CD4-positive, alpha-beta T cell (primary cell): Measurements from ENCODE around the gene ST3GAL3. TPM values are rescaled to one million over a fixed set of nuclear protein-coding genes. Genes with fewer than 3 reads are reported as not detected.

Experiments
- ATAC-seq: fragments of 200-7000 bp; cut with Tn5 transposase; one replicate; pipeline ENCODE4 v1.10.0; 2022; ENCODE audit warnings: mild to moderate bottlenecking; ENCODE audit not compliant: poor library complexity
- CTCF ChIA-PET: fragments of 350-600 bp; sonication (Branson Sonifier 250); formaldehyde crosslinking; loops from one replicate; lab custom pipeline; 2021; ENCODE audit warnings: antibody characterized with exemption, inconsistent platforms; lab: Charles Lee
- POLR2A ChIA-PET: fragments of 350-600 bp; sonication (Branson Sonifier 250); formaldehyde crosslinking; loops from one replicate; lab custom pipeline; 2021; ENCODE audit warnings: antibody characterized with exemption, inconsistent platforms; lab: Charles Lee
- DNase-seq, 14 experiments: peaks; one replicate each; pipeline ENCODE4 v3.0.0-alpha.2; 2013 to 2020; ENCODE audit warnings: mixed read lengths in 2 of 14
- H3K27ac ChIP-seq, 2 donors: one replicate each; pipeline versions ENCODE4 v1.5.1 to v1.7.0; 2013; ENCODE audit warnings: low read length in 2 of 2, low read depth in 1 of 2, mild to moderate bottlenecking in 1 of 2
- H3K27me3 ChIP-seq, 2 experiments: 1 replicate in 1 of 2; 2 replicates in 1 of 2; pipeline versions ENCODE4 v1.6.1 to v1.7.0; 2013; ENCODE audit warnings: low read length in 2 of 2, control low read depth in 1 of 2, mild to moderate bottlenecking in 1 of 2, moderate library complexity in 1 of 2; ENCODE audit not compliant: insufficient read depth in 2 of 2, control insufficient read depth in 1 of 2
- H3K36me3 ChIP-seq: one replicate; pipeline ENCODE4 v1.6.1; 2013; ENCODE audit warnings: low read length, control low read depth; ENCODE audit not compliant: insufficient read depth
- H3K4me1 ChIP-seq: one replicate; pipeline ENCODE4 v1.6.1; 2013; ENCODE audit warnings: low read length, control low read depth; ENCODE audit not compliant: insufficient read depth
- H3K4me3 ChIP-seq: one replicate; pipeline ENCODE4 v1.5.1; 2013; ENCODE audit warnings: mild to moderate bottlenecking, low read length, moderate library complexity
- H3K9me3 ChIP-seq, 2 experiments: 1 replicate in 1 of 2; 2 replicates in 1 of 2; pipeline versions ENCODE4 v1.6.1 to v1.7.0; 2013; ENCODE audit warnings: low read length in 2 of 2, mild to moderate bottlenecking in 2 of 2, control low read depth in 1 of 2, moderate library complexity in 1 of 2; ENCODE audit not compliant: control insufficient read depth in 1 of 2, insufficient read depth in 1 of 2
- H3K27ac Mint-ChIP-seq: one replicate; pipeline ENCODE4 v1.8.0; 2020; ENCODE audit warnings: mixed read lengths
- H3K27me3 Mint-ChIP-seq: one replicate; pipeline ENCODE4 v1.8.0; 2021; ENCODE audit warnings: mixed read lengths
- H3K36me3 Mint-ChIP-seq: one replicate; pipeline ENCODE4 v1.8.0; 2021; ENCODE audit warnings: low read depth, mixed read lengths
- H3K4me1 Mint-ChIP-seq: one replicate; pipeline ENCODE4 v1.8.0; 2021; ENCODE audit warnings: low read depth, mixed read lengths
- H3K4me3 Mint-ChIP-seq: one replicate; pipeline ENCODE4 v1.8.0; 2020; ENCODE audit warnings: mild to moderate bottlenecking, mixed read lengths
- H3K9me3 Mint-ChIP-seq: one replicate; pipeline ENCODE4 v1.8.0; 2020; ENCODE audit warnings: mixed read lengths
- intact Hi-C, 2 experiments: fragments of 100-400 bp; cut with DNase I in 1 of 2; cut with micrococcal nuclease in 1 of 2; formaldehyde crosslinking; loops; one replicate each; pipeline versions ENCODE4 v1.15.1 to v1.9.0; 2023 to 2025; cut with DNase I, micrococcal nuclease
- total RNA-seq, 174 experiments: library from RNA in 2 of 174; stranded (reverse) in 2 of 174; gene quantifications; one replicate each; pipeline ENCODE4 v1.2.3 and lab custom pipeline; 2021 to 2026
- TF ChIP-seq, protein P1 (sequence below): fragments of 200-600 bp; IDR thresholded peaks from one replicate; pipeline ENCODE4 v1.8.0; 2022; ENCODE audit warnings: antibody characterized with exemption, mild to moderate bottlenecking

ST3GAL3 gene
- total RNA-seq, 2 experiments from 2014 or later = 17.6 to 20.5 TPM

DNA sequence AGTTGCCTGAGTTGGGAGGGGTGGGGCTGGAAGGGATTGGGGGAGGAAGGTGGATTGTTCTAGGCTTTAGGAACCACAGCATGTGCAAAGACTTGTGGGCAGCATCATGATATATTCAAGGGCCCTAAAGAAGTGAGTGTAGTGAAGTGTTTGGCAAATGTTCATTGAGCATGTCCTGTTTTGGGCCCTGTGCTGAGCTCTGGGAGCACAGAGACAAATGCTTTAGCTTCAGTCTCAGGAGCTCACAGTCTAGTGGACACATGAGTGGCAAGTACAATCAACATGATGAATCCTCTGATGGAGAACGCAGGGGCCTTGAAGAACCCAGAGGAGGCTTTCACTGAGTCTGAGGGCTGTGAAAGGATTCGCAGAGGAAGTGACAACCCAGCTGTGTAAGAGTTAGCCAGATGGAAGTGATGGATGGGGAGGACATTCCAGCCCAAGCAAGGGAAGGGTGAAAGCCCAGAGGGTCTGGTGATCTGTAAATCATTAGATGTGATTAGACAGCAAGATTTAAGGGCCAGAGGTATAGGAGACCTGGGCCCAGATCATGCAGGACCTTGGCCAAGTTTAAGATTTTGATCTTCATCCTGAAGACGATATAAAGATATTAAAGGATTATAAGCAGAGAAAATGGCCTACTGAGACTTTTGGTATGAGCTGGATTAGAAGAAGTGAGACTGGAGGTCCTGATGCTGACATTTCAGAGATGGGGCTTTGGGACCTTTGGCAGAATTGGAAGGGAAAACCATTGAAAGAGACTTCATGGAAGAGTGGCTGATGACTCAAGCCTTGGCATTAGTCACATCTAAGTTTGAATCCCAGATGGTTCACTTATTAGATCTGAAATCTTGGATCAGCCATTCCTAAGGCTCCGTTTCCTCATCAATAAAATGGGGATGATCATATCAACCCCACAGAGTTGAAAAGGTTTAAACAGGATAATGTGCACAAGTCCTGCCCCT is 244.0 kb downstream of the ST3GAL3 start:
- peaks cover 9% of the 10 kb centered on the region for H3K36me3 Mint-ChIP-seq
- POLR2A ChIA-PET = interaction anchor here (0.8 kb wide), 1 partner anchor 19 kb away, joined by 3 read pairs; the partner anchor contains the start of gene DPH2
- H3K9me3 Mint-ChIP-seq = no peaks in the 10 kb centered on the region
- intact Hi-C loops = no loop called here
- DNase-seq (no peak), ATAC-seq (no peak)
- H3K27me3 Mint-ChIP-seq = no peaks in the 10 kb centered on the region
- Histone ChIP-seq H3K4me1 (peaks cover 21% of the 10 kb centered on the region), H3K27me3 (no peaks in the 10 kb centered on the region), H3K36me3 (peaks cover 11% of the 10 kb centered on the region), H3K27ac (no peak overlapping the region), H3K4me3 (no peak overlapping the region), H3K9me3 (no peaks in the 10 kb centered on the region)
- TF ChIP-seq, protein P1, sequence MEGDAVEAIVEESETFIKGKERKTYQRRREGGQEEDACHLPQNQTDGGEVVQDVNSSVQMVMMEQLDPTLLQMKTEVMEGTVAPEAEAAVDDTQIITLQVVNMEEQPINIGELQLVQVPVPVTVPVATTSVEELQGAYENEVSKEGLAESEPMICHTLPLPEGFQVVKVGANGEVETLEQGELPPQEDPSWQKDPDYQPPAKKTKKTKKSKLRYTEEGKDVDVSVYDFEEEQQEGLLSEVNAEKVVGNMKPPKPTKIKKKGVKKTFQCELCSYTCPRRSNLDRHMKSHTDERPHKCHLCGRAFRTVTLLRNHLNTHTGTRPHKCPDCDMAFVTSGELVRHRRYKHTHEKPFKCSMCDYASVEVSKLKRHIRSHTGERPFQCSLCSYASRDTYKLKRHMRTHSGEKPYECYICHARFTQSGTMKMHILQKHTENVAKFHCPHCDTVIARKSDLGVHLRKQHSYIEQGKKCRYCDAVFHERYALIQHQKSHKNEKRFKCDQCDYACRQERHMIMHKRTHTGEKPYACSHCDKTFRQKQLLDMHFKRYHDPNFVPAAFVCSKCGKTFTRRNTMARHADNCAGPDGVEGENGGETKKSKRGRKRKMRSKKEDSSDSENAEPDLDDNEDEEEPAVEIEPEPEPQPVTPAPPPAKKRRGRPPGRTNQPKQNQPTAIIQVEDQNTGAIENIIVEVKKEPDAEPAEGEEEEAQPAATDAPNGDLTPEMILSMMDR = no peak
- H3K4me3 Mint-ChIP-seq = no peak overlapping the region
- H3K27ac Mint-ChIP-seq = no peak overlapping the region
- H3K4me1 Mint-ChIP-seq = peaks cover 41% of the 10 kb centered on the region
- CTCF ChIA-PET = interaction anchor here (0.5 to 1.3 kb wide), 2 partner anchors 10 to 16 kb away, joined by 3 to 6 read pairs; no protein-coding TSS in a partner anchor

DNA sequence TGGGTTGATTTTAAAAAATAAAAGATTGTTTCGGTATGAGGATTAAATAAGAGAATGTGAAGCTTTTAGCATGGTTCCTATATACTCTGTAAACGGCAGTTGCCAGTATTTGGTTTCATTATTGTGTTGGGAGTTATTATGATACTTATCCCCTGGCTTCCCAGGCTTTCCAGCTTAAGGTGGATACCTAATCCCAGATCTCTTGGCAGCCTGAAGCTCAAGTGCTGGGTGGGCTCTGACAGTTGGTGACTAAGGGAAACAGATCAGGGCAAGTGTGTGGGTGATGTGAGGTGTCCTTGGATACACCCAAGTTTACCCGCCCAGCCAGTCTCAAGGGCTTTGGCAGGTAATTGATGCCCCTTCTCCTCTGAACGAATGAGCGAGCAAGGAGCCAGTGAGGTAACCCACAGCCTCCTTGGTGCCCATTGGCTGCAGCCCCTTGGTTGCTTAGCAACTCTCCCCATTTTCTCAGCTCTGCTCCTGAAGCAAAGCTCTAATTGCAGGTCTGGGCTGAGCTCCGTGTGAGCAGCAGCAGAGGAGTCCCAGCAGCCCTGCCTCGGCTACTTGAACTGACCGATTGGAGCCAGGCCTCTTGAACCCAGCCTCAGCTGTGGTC is 245.5 kb downstream of the ST3GAL3 start:
- POLR2A ChIA-PET = no interaction called here
- no peak for ATAC-seq

DNA sequence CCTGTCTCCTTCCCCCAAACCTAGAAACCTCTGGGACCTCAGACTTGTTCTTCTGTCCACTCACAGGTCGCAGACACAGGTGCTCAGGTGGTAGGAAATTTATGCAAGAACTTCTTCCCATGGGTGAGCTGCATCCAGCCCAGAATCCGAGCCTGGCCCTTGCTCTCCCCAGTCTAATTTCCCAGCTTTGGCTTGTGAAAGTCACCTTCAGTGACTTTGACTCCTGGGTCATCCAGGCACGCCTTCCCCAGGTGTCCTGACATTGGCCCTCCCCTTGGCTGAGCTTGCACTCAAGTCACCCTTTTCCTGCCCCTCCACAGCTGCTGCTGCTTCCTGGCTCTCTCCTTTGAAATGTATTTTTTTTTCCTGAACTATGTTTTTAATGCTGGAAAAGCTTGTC is 246.0 kb downstream of the ST3GAL3 start:
- no peak for DNase-seq
- H3K4me3 Mint-ChIP-seq = no peak overlapping the region
- Histone ChIP-seq H3K27ac (no peak overlapping the region), H3K9me3 (no peaks in the 10 kb centered on the region), H3K27me3 (no peaks in the 10 kb centered on the region), H3K36me3 (peaks cover 29% of the 10 kb centered on the region), H3K4me3 (no peak overlapping the region), H3K4me1 (peaks cover 4% of the 10 kb centered on the region)
- no peaks in the 10 kb centered on the region for H3K27me3 Mint-ChIP-seq
- peaks cover 26% of the 10 kb centered on the region for H3K36me3 Mint-ChIP-seq
- no peaks in the 10 kb centered on the region for H3K9me3 Mint-ChIP-seq
- POLR2A ChIA-PET = no interaction called here
- H3K4me1 Mint-ChIP-seq = peaks cover 29% of the 10 kb centered on the region
- H3K27ac Mint-ChIP-seq = no peak overlapping the region
- CTCF ChIA-PET = interaction anchor here (1.3 kb wide), 1 partner anchor 19 kb away, joined by 4 read pairs; no protein-coding TSS in a partner anchor
- no peak for ATAC-seq
- TF ChIP-seq, protein P1 = no peak
- intact Hi-C loops = no loop called here

More for the DNA sequence above, 245.5 kb downstream of the ST3GAL3 start:
- H3K36me3 ChIP-seq = peaks cover 25% of the 10 kb centered on the region
- Mint-ChIP-seq H3K4me1 (peaks cover 34% of the 10 kb centered on the region), H3K36me3 (peaks cover 20% of the 10 kb centered on the region), H3K27me3 (no peaks in the 10 kb centered on the region), H3K4me3 (no peak overlapping the region), H3K27ac (no peak overlapping the region), H3K9me3 (no peaks in the 10 kb centered on the region)
- H3K27ac ChIP-seq = no peak overlapping the region
- intact Hi-C loops = no loop called here
- no peaks in the 10 kb centered on the region for H3K9me3 ChIP-seq
- CTCF ChIA-PET = interaction anchor here (1.3 kb wide), 1 partner anchor 18 kb away, joined by 4 read pairs; no protein-coding TSS in a partner anchor
- TF ChIP-seq, protein P1 = no peak
- peaks cover 10% of the 10 kb centered on the region for H3K4me1 ChIP-seq
- DNase-seq = no peak
- no peaks in the 10 kb centered on the region for H3K27me3 ChIP-seq
- H3K4me3 ChIP-seq = no peak overlapping the region
